Fibroblast of skin of left biceps (primary cell): Measurements from ENCODE around the gene MLST8.
"Not testable (repeated sequence)": the region's sequence is repeated elsewhere in the genome, so short reads cannot be mapped to it uniquely, and the experiment has no call there.

Experiments
- DNase-seq, 2 experiments: peaks; one replicate each; pipeline ENCODE4 v3.0.0-alpha.2; 2013; ENCODE audit warnings: low read depth in 2 of 2

The MLST8 gene

GRCh38 chr16:2244926-2245795 is 39.9 kb downstream of the MLST8 start:
- no peak for DNase-seq

- no peak for DNase-seq
Measured at GRCh38 chr16:2246301-2246885, 41.1 kb downstream of the MLST8 start.

DNA sequence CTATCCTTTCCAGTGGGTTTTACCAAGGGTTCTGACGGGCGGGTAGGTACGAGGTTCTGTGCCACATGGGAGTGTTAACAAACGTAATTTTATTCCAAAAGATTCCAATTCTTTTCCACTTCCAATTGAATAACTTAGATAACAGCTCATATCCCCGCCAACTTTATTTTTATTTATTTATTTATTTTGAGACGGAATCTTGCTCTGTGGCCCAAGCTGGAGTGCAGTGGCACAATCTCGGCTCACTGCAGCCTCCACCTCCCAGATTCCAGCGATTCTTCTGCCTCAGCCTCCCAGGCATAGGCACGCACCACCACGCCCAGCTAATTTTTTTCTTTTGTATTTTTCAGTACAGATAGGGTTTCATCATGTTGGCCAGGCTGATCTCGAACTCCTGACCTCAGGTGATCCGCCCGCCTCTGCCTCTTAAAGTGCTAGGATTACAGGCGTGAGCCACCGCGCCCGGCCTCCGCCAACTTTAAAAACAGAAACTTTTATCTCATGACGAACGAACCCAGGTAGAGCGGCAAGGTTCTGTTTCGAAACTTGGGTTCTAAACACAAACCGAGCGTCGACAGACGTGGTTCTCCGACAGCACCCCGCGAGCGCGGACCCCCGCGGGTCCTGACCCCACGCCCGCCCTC is 45.5 kb downstream of the MLST8 start:
- DNase-seq, result no peak

DNA sequence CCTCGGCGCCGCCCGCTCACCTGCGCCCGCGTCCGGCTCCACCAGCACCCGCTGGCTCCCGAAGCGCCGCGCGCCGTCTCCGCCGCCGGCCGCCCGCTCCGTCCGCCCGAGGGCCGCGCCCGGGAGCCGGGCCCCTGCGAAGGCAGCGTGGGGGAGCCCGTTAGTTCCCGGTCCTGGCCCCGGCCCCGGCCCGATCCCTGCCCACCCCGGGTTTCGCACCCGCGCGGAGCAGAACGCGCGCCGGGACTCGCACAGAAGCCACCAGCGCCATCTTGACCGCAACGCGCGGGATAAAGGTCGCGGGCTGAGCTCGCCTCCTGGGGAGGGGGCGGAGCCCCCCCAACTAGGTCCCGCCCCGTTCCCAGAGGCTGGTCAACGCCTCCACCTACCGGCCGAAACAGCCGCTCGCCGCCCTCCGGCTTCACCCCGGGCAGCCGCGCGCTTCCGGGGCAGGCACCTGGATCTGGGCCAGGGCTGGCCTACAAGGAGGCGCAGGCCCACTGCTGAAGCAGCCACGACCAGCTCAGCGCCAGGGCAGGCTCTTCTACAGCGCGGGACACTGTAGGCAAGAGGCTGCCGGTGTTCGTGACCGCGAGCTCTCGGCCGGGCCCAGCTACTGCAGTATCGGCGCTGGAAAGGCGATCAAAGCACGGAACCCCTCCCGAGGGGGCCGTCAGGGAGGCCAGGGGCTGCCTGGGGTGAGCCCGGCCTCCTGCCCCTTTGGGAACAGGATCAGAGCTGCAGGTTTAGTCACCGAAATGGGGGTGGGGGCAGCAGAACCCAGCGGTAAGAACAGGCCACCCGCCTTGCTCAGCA is 46.2 kb downstream of the MLST8 start, which contains the start of gene ECI1:
Gene ECI1 (minus strand): TSS at position 292 of the 816 bp plus-strand sequence. CDS start 21 bp downstream, at position 271.
- DNase-seq, result peak; percentile 57 to 65

- DNase-seq, result no peak
Measured at GRCh38 chr16:2252806-2253148, 47.5 kb downstream of the MLST8 start.

DNA sequence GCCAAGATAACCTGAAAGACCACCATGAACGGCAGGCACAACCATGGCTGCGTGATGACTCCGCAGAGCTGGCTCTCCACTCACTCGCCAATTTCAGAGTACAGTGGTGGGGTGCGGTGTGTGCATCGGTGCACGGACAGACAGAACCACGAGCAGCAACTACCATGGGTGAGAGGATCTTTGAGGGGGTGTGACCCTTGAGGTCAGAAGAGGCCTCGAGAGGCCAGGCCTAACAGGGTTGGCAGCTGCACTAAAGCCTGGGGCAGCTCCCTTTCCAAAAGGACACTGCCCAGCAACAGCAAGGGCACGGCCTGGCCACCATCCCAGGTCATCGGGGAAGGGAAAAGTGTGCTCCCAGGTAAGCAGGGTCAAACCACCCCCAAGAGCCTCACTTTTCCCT is 48.0 kb downstream of the MLST8 start:
- no peak for DNase-seq

GRCh38 chr16:2256531-2257140 is 51.4 kb downstream of the MLST8 start:
- DNase-seq, result no peak

DNA sequence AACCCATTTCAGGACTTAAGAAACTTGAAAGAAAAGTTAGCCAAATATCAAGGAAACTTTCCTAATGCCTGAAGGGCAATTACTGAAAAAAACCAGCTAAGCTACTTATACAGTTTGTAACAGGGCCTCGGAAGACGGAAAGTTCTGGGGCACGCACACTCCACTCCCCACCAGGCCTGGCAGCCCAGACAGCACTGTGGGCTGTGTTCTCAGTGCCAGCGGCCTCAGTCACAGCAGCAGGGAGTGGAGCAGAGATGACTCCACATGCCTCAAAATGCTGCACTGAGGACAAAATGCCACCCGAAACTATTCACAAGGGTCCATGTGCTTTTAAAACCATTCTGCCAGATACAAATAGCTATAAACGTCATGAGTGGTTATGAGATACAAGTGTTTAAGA is 52.5 kb downstream of the MLST8 start:
- DNase-seq, result no peak

DNA sequence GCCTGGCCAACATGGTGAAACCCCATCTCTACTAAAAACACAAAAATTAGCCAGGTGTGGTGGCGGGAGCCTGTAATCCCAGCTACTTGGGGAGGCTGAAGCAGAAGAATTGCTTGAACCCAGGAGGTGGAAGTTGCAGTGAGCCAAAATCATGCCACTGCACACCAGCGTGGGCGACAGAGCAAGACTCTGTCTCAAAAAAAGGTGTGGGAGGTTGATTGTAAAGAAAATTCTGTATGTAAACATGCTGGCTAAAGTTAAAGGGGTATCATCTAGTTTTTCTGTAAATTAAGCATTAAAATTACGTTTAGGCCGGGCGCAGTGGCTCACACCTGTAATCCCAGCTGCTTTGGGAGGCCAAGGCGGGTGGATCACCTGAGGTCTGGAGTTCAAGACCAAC is 53.3 kb downstream of the MLST8 start:
- not testable (repeated sequence) for DNase-seq
